Stimulated activated CD4-positive, alpha-beta T cell treated with anti-CD3 and anti-CD28 coated beads, Interleukin-2, amount 100 ng/mL, for 24 hours (primary cell): ENCODE results near the gene STOM.
"Not testable (repeated sequence)": the region's sequence is repeated elsewhere in the genome, so short reads cannot be mapped to it uniquely, and the experiment has no call there.

Experiments used
- DNase-seq, 2 donors: peaks; one replicate each; pipeline ENCODE4 v3.0.0-alpha.2; 2020

STOM gene

GRCh38 chr9:121299467-121300282 lies 70.4 kb downstream of the STOM start:
- peak; percentile 21 to 40 for DNase-seq

- no peak for DNase-seq
Measured at GRCh38 chr9:121298689-121299466, 71.2 kb downstream of the STOM start.

- DNase-seq: no peak
Measured at GRCh38 chr9:121298016-121298538, 72.0 kb downstream of the STOM start.

- DNase-seq: no peak
Measured at GRCh38 chr9:121297389-121297788, 72.7 kb downstream of the STOM start.

GRCh38 chr9:121296213-121297127 lies 73.6 kb downstream of the STOM start:
- DNase-seq: no peak

- DNase-seq: no peak
Measured at GRCh38 chr9:121295662-121296191, 74.3 kb downstream of the STOM start.

GRCh38 chr9:121294866-121295661 lies 75.0 kb downstream of the STOM start:
- DNase-seq: no peak

- DNase-seq: no peak
Measured at GRCh38 chr9:121294151-121294743, 75.8 kb downstream of the STOM start.

GRCh38 chr9:121292801-121293241 lies 77.2 kb downstream of the STOM start:
- DNase-seq: no peak

GRCh38 chr9:121292051-121292450 lies 78.0 kb downstream of the STOM start:
- DNase-seq: no peak

GRCh38 chr9:121291536-121291935 lies 78.5 kb downstream of the STOM start:
- DNase-seq: not testable (repeated sequence)

- DNase-seq: no peak
Measured at GRCh38 chr9:121289772-121290370, 80.2 kb downstream of the STOM start.

- DNase-seq: no peak
Measured at GRCh38 chr9:121289026-121289771, 80.9 kb downstream of the STOM start.
